H7 (cell line): ENCODE results near the gene ATG2B. TPM values are rescaled to one million over a fixed set of nuclear protein-coding genes. Genes with fewer than 3 reads are reported as not detected.
"Not testable (repeated sequence)": the region's sequence is repeated elsewhere in the genome, so short reads cannot be mapped to it uniquely, and the experiment has no call there.

Source experiments
- DNase-seq: peaks from one replicate; pipeline ENCODE4 v3.0.0; 2012
- H3K27me3 ChIP-seq: 2 replicates; pipeline ENCODE4 v1.6.0; 2011; ENCODE audit warnings: mild to moderate bottlenecking, low read length; ENCODE audit not compliant: control insufficient read depth, insufficient read depth
- H3K36me3 ChIP-seq: replicated peaks from 2 replicates; pipeline ENCODE4 v1.5.1; 2011; ENCODE audit warnings: low read length; ENCODE audit not compliant: control insufficient read depth, insufficient read depth
- H3K4me3 ChIP-seq: 2 replicates; pipeline ENCODE4 v1.5.1; 2011; ENCODE audit warnings: low read depth, mild to moderate bottlenecking, control low read depth, low read length, moderate library complexity; ENCODE audit not compliant: insufficient read depth
- total RNA-seq: library from RNA; depleted of rRNA; stranded (reverse); fragments of >200 nt; shearing (Covaris generic); gene quantifications from 2 replicates; pipeline ENCODE4 v1.2.3, GENCODE V29; 2014

ATG2B gene
- total RNA-seq, 1 experiment from 2014 or later, result 7.1 TPM

DNA sequence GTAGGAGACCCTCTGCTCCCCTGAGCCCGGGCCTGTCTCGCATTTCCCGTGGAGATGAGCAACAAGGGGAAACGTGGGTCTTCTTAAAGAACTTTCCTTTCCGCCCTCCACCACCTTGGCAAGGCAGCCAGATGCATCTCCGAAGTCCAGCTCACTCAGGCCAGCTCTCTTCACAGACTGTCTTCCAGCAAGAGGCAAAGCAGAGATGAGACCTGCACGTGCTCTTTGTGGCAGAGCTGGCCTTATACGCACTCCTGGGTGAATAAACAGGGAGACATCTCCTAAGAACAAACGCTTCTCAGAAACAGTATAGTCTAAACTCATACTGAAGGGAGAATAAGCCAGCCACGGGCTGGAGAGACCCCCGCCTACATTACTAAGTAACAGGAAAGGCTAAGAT, 108.5 kb downstream of the ATG2B start:
- Histone ChIP-seq H3K4me3 (no peak overlapping the region), H3K27me3 (no peaks in the 10 kb centered on the region), H3K36me3 (no peaks in the 10 kb centered on the region)
- no peak for DNase-seq

DNA sequence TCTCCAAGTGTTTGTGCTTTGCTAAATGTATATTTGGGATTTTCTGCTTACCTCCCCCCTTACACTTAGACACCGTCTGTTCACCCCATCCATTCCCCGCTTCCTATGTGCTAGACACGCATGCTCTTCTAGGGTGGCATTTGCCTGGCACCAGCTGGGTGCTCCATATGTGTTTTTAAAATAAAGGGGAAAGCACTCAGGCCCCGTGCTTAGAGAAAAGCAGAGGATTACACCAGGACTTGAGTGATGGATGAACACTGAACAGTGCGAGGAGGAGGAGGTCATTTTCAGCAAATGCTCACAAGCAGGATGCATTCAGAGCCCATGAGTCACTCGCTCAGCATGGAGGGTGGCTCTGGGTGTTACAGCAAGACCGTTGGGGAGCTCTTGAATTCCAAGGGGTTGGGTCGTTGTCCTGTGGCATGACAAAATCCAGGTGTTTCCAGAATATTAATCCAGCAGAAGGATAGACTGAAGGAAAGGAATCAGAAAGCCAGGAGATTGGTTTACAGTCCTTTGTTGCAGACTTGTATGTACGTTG, 110.1 kb downstream of the ATG2B start:
- Histone ChIP-seq H3K36me3 (no peaks in the 10 kb centered on the region), H3K27me3 (no peaks in the 10 kb centered on the region)
- DNase-seq, result no peak

DNA sequence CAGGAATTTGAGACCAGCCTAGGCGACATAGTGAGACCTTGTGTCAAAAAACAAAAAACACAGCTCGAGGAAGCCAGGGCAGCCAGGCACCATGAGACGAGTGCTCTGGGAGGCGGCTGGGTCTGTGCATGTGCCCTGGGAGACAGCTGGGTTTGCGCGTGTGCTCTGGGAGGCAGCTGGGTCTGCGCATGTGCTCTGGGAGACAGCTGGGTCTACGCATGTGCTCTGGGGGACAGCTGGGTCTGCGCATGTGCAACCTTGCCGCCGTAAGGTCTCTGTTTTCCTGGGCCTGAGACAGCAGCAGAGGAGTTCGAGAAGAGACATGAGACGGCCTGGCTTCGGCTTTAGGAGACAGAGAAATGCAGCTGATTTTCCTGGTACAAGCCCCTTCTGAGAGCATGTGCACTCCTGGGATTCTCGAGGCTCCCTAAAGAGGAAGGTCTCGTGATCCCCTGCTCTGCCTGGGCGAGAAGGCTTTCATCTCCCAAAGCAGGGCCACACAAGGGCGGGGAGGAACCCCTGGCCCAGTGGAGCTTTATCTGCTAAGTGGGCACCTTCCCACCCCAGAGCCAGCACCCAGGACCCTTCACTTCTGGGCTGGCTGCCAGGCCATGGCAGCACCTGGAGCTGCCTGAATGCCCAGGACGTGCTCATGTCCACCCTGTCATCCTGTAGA, 110.7 kb downstream of the ATG2B start:
- Histone ChIP-seq H3K4me3 (no peak overlapping the region), H3K36me3 (no peaks in the 10 kb centered on the region), H3K27me3 (no peaks in the 10 kb centered on the region)
- DNase-seq, result no peak

More for the DNA sequence above, 110.1 kb downstream of the ATG2B start:
- H3K4me3 ChIP-seq, result no peak overlapping the region

DNA sequence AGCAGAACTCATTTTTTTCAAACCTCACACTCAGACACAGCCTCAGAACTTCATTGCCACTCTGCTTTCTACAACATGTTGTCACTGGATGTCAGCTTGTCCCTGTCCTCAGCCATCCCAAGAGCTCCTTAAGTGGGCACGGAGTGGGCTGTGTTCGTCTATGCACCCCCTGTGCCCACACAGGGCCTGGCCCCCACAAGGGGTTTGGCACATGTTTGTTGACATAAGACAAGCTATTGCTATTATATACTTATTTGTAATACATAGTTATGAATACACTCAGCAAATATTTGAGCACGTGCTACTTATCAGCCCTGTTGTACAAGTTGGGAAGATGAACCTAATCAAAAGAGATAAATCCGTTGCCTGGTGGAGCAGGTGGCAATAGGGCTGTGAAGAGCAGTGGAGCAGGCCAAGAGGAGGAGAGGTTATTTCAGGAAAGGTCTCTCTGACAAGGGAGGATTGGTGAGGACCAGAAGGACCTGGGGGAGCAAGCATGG, 111.4 kb downstream of the ATG2B start:
- no peak for DNase-seq
- no peak overlapping the region for H3K4me3 ChIP-seq

DNA sequence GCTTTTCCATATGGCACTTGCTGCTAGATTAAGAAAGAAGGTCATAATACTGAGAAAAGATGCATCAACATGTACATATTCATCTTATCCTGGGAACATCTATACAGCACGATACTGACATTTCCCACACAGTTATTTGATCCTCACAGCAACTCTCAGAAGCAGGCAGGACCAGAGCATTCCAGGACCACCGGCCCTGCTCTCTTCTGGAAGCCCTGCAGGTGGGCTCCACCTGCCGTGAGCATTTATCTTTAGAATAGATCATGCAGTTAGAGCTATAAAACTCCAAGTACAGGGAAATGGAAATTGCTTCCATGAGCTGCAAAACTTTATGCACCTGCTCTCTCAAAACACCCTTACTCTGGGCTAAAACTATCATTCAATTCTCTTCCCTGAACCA, 112.7 kb downstream of the ATG2B start:
- Histone ChIP-seq H3K27me3 (no peaks in the 10 kb centered on the region), H3K36me3 (no peaks in the 10 kb centered on the region), H3K4me3 (no peak overlapping the region)
- DNase-seq, result no peak

More for the DNA sequence above, 111.4 kb downstream of the ATG2B start:
- Histone ChIP-seq H3K36me3 (no peaks in the 10 kb centered on the region), H3K27me3 (no peaks in the 10 kb centered on the region)

DNA sequence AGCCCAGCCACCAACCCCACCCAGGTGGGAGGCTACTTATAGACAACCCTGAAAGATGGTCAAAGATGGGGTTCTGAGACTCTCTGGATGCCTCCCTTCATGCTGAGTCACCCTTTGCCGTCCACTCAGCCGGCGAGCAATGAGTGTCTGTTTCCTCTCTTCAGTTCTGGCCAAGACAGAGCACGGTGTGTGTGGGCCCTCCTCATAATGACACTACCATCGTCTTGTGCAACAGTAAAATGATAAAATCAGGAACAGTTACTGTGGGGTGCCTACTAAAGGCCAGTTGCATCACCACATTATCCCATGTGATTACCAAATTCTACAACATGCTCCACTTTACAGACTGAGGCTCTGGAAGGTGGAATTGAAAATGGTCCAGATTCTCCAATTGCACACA, 114.1 kb downstream of the ATG2B start:
- Histone ChIP-seq H3K27me3 (no peaks in the 10 kb centered on the region), H3K36me3 (no peaks in the 10 kb centered on the region), H3K4me3 (no peak overlapping the region)
- DNase-seq, result no peak

DNA sequence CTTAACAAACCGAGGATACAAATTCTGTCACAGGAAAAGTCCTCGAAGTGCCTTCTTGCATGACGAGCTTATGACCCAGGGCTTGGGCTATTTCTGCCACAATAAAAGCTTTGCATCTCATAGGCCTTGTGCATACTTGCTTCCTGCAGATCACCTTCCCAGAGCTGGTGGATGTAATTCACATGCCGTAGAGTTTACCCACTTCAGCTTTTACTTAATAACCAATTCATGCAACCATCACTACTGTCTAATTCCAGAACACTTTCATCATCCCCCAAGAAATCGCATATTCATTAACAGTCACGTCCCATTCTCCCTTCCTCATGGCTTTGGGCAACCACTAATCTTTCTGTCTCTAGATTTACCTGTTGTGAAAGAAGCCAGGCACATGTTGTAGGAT, 116.1 kb downstream of the ATG2B start:
- DNase-seq, result no peak
- no peak overlapping the region for H3K4me3 ChIP-seq
- H3K27me3 ChIP-seq, result no peaks in the 10 kb centered on the region
- no peaks in the 10 kb centered on the region for H3K36me3 ChIP-seq

DNA sequence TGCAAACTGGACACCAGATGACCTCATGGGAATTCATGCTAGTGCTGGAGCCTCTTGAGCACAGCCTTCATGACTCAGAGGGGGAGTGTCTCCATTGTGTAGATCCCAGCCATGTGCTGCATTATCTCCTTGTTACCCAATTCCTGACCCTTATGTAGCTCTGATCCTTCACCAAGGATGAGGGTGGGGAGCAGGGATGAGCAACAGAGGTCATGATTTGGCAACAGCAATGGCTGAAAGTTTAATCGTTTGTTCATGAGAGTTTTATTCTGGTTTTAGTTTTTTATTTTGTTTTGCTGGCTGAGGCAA, 116.6 kb downstream of the ATG2B start:
- Histone ChIP-seq H3K4me3 (no peak overlapping the region), H3K27me3 (no peaks in the 10 kb centered on the region), H3K36me3 (no peaks in the 10 kb centered on the region)
- no peak for DNase-seq

DNA sequence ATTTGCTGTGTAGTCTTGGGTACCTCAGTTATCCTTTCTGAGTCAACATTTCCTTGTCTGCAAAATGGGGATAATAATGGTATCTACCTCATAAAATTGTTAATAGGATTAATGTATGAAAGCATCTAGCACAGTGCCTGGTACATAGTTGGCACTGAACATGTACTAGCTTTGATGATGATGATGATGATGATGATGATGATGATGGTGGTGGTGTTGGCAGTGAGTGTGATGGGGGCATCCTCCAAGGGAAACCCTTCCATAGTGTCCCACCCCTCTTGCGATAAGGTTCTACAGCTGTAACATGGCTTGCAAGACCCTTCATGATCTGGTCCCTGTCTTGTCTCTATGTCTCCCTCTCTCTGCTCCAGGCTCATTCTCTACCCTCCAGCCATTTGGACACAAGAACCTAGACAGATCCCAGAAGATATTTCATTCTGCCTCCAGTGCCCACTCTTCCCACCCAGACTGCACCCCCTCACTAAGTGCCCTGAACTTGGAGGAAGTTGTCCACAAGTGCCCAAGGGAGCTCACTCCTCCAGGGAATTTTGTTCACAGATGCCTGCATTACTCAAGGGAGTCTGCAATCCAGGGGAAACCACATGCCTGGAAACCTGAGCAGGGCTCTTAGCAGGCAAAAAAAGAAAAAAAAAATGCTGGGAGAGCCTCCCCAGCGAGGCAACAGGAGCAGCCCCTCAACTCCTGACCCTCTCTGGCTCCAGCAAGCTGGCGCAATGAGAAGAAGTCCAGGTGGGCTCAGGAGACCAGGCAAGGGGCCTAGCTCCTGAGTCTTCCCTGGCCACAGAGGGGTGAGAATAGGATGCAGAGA, 117.2 kb downstream of the ATG2B start:
- no peaks in the 10 kb centered on the region for H3K36me3 ChIP-seq
- H3K4me3 ChIP-seq, result no peak overlapping the region
- DNase-seq, result no peak
- H3K27me3 ChIP-seq, result no peaks in the 10 kb centered on the region

DNA sequence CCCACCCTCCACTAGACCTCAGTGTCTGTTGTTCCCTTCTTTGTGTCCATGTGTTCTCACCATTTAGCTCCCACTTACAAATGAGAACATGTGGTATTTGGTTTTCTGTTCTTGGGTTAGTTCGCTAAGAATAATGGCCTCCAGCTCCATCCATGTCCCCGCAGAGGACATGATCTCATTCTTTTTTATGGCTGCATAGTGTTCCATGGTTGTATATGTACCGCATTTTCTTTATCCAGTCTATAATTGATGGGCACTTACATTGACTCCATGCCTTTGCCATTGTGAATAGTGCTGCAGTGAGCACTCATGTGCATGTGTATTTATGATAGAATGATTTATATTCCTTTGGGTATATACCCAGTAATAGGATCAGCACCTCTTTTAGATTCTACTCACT, 118.1 kb downstream of the ATG2B start:
- H3K36me3 ChIP-seq, DNase-seq, H3K4me3 ChIP-seq, H3K27me3 ChIP-seq: not testable (repeated sequence)

DNA sequence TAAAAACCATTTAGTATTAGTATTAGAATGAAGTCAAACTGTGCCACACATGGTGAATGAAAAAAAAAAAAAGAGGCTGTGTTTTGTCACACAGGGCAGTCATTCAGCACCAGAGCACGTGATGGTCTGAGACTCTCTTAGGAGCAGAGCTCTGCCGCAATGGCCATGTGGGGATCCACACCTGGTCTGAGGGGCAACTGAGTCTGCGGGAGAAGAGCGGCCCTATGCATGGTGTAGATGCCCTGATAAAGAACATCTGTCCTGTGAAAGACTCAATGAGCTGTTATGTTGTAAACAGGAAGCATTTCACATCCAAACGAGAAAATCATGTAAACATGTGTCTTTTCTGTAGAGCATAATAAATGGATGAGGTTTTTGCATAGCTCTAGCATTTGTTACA, 119.4 kb downstream of the ATG2B start:
- H3K27me3 ChIP-seq, result no peaks in the 10 kb centered on the region
- H3K4me3 ChIP-seq, result no peak overlapping the region
- DNase-seq, result no peak
- no peaks in the 10 kb centered on the region for H3K36me3 ChIP-seq

DNA sequence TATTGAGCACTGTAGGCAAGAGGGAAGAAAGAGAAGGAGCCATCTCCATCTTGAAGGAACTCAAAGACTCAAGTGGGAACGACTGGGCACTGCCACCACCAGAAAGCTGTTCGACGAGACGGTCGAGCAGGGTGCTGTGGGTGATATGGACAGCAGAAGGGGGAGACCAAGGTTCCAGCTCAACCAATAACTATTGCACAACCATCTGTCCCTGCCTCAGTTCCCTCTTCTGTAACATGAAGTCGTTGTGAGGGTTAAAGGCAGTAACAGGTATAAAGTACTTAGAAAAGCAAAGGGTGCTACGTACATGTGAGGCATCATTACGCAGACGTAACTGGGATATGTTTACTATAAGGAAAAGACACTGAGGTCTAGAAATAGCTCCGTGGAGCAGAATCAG, 121.0 kb downstream of the ATG2B start:
- DNase-seq, result no peak

DNA sequence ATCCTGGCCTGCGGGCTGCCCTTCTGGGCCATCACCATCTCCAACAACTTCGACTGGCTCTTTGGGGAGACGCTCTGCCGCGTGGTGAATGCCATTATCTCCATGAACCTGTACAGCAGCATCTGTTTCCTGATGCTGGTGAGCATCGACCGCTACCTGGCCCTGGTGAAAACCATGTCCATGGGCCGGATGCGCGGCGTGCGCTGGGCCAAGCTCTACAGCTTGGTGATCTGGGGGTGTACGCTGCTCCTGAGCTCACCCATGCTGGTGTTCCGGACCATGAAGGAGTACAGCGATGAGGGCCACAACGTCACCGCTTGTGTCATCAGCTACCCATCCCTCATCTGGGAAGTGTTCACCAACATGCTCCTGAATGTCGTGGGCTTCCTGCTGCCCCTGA, 122.5 kb downstream of the ATG2B start:
- Histone ChIP-seq H3K4me3 (no peak overlapping the region), H3K27me3 (no peaks in the 10 kb centered on the region), H3K36me3 (no peaks in the 10 kb centered on the region)
- DNase-seq, result no peak

More for the DNA sequence above, 121.0 kb downstream of the ATG2B start:
- no peaks in the 10 kb centered on the region for H3K27me3 ChIP-seq
- no peaks in the 10 kb centered on the region for H3K36me3 ChIP-seq
- H3K4me3 ChIP-seq, result no peak overlapping the region

DNA sequence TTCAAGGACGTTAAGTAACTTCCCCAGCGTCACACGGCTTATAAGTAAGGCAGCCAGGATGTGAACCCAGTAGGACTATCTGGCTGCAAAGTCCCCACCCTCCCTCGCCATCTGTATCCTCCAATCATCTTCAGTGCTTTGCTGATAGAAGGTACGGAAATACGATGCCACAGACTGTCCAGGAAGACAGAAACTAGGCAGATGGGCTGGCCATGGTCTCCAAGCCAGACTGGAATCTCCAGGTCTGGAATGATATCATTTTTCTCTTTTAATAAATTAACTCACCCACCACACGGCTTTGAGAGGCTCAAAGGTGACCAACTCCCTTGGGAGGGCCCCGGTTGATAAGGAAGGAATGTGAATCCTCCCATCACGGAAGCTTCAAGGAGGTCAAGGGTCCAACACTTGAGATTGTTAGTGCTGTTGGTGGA, 123.4 kb downstream of the ATG2B start:
- no peak for DNase-seq
- Histone ChIP-seq H3K27me3 (no peaks in the 10 kb centered on the region), H3K36me3 (no peaks in the 10 kb centered on the region)

DNA sequence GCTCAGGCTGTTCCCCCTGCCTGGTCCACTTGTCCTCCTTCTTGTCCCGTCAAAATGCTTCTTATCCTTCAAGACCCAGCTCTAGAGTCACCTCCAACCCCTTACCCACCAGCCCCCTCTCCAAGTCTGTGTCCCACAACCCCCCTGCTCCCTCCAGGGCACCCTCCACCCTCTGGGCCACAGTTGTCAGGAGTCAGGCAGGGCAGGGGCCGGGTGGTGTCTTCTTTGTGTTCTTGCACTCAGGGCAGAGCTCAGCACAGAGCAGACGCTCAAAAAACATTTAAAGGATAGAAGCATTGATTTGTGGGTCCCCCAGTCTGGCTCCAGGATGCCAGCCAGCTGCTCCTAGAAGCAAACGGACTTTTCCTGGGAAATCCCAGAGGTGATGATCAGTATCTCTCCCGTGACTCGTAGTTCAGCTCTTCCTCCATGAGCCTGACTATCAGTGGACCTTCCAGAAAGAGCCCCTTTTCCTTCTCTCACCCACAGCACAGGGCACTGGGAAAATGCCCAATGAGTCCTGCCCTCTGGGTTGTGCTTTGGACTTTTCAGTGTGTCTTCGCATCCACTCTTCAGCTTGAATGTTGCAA, 124.4 kb downstream of the ATG2B start:
- H3K4me3 ChIP-seq, result no peak overlapping the region
- H3K36me3 ChIP-seq, result no peaks in the 10 kb centered on the region
- H3K27me3 ChIP-seq, result no peaks in the 10 kb centered on the region
- DNase-seq, result no peak

More for the DNA sequence above, 123.4 kb downstream of the ATG2B start:
- H3K4me3 ChIP-seq, result no peak overlapping the region
